Peyer's patch (tissue), 4 donors: Measurements from ENCODE around the gene GRWD1. TPM values are rescaled to one million over a fixed set of nuclear protein-coding genes. Genes with fewer than 3 reads are reported as not detected.
A peak's percentile ranks its signal among the peaks of the same experiment; 100 is the strongest.

Source experiments
- DNase-seq, 3 donors: peaks; one replicate each; pipeline ENCODE4 v3.0.0-alpha.2; 2017 to 2019
- H3K27ac ChIP-seq, 4 donors: fragments of 200-600 bp; sonication (generic); one replicate each; pipeline ENCODE4 v1.5.1; 2016 to 2019
- H3K27me3 ChIP-seq, 2 donors: fragments of 200-600 bp; sonication (generic); one replicate each; pipeline ENCODE4 v1.5.1; 2019
- H3K36me3 ChIP-seq, 3 donors: fragments of 200-600 bp; sonication (generic); one replicate each; pipeline ENCODE4 v1.5.1; 2016 to 2019
- H3K4me1 ChIP-seq, 4 donors: fragments of 200-600 bp; sonication (generic); one replicate each; pipeline ENCODE4 v1.5.1; 2016 to 2019
- H3K4me3 ChIP-seq, 4 donors: fragments of 200-600 bp; sonication (generic); 1 replicate in 3 of 4; 2 replicates in 1 of 4; pipeline ENCODE4 v1.5.1; 2016 to 2019; ENCODE audit warnings: mild to moderate bottlenecking in 1 of 4
- H3K9me3 ChIP-seq, 4 donors: fragments of 200-600 bp; sonication (generic); one replicate each; pipeline ENCODE4 v1.5.1; 2016 to 2019; ENCODE audit warnings: mild to moderate bottlenecking in 1 of 4
- POLR2A ChIP-seq, 2 donors: fragments of 450-650 bp; IDR thresholded peaks; one replicate each; pipeline ENCODE4 v1.5.1; 2017; ENCODE audit warnings: antibody characterized with exemption in 2 of 2, mild to moderate bottlenecking in 2 of 2, moderate library complexity in 2 of 2
- total RNA-seq, 4 donors: library from RNA; depleted of rRNA; stranded (reverse); fragments of >200 nt; gene quantifications; one replicate each; pipeline ENCODE4 v1.1.0, GENCODE V29; 2016
- TF ChIP-seq, protein P1 (sequence below), 6 experiments: fragments of 450-650 bp in 4 of 6; fragments of 200-600 bp in 2 of 6; sonication (generic) in 1 of 6; IDR thresholded peaks; one replicate each; pipeline ENCODE4 v1.5.1; 2017 to 2019; ENCODE audit warnings: antibody characterized with exemption in 6 of 6, mild to moderate bottlenecking in 3 of 6, moderate library complexity in 1 of 6

The GRWD1 gene
- total RNA-seq, 4 donors from 2014 or later: 10.0 to 17.6 (median 15.6) TPM

GRCh38 chr19:48492925-48493717, 47.3 kb downstream of the GRWD1 start:
- DNase-seq: peak; percentile 74 to 99 (median 97)
- Histone ChIP-seq H3K27me3 (no peaks in the 10 kb centered on the region), H3K9me3 (peaks cover 0 to 7% (median 0%) of the 10 kb centered on the region in 4 donors), H3K4me3 (peak overlapping the region; percentile 43 to 90 (median 54)), H3K4me1 (peaks cover 7 to 60% (median 17%) of the 10 kb centered on the region in 4 donors), H3K36me3 (no peaks in the 10 kb centered on the region), H3K27ac (peak overlapping the region in 3 of 4 donors; percentile 59 to 91 (median 79))
- TF ChIP-seq POLR2A (IDR thresholded peaks at IDR 0.05): peak; percentile 57 to 76
- TF ChIP-seq, protein P1, sequence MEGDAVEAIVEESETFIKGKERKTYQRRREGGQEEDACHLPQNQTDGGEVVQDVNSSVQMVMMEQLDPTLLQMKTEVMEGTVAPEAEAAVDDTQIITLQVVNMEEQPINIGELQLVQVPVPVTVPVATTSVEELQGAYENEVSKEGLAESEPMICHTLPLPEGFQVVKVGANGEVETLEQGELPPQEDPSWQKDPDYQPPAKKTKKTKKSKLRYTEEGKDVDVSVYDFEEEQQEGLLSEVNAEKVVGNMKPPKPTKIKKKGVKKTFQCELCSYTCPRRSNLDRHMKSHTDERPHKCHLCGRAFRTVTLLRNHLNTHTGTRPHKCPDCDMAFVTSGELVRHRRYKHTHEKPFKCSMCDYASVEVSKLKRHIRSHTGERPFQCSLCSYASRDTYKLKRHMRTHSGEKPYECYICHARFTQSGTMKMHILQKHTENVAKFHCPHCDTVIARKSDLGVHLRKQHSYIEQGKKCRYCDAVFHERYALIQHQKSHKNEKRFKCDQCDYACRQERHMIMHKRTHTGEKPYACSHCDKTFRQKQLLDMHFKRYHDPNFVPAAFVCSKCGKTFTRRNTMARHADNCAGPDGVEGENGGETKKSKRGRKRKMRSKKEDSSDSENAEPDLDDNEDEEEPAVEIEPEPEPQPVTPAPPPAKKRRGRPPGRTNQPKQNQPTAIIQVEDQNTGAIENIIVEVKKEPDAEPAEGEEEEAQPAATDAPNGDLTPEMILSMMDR (IDR thresholded peaks at IDR 0.05): no peak

DNA sequence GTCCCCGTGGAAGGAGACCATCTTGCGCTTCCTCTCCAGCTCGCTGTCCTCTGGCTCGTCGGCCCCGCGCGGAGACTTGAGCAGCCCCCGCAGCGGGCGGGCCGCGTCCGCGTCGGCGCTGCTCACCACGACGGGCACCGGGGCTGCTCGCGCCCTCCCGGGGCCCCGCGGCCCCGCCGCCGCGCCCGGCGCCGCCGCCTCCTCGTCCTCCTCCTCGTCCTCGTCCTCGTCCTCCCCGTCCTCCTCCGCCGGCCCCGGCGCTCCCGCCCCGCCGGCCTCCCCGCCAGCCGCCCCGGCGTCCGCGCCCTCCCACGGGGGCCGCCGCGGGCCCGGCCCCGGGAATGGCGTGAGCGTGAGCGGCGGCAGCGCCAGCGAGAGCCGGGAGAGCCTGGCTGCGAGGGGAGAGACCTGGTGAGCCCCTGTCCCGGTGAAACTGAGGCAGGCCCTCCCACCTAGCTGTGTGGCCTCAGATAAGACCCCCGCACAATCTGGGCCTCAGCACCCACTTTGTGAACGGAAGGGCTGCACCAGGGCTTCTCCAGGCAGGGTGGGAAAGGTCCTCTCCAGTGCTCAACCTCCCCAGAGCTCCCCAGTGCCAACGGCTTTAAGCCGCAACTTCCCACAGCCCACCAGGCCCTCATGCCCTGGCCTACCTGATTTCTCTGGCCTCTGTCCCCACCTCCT, 48.1 kb downstream of the GRWD1 start:
- DNase-seq: no peak

DNA sequence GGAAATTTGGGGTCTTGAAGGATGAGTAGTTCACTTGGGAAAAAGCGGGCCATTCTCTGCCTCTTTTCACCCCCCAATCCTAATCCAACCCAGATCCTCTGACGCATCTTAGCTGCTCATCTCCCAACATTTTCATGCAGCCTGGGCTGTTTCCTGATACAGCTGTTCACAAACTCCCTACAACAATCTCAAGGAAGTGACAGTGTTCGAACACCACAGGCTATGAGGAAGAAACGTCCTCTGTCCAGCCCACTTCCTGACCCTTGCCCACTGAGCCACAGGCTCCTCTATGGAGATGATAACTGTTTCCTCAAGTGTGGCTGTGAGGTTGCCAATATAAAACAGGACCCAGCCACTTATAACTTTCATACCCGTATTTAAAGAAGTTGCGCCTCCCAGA, 49.6 kb downstream of the GRWD1 start:
- Histone ChIP-seq H3K36me3 (no peaks in the 10 kb centered on the region), H3K4me3 (no peak overlapping the region), H3K27ac (peak overlapping the region in 2 of 4 donors; percentile 34 to 56), H3K27me3 (no peaks in the 10 kb centered on the region), H3K9me3 (peaks cover 0 to 7% (median 0%) of the 10 kb centered on the region in 4 donors), H3K4me1 (peaks cover 7 to 51% (median 14%) of the 10 kb centered on the region in 4 donors)
- TF ChIP-seq, protein P1 (IDR thresholded peaks at IDR 0.05): no peak
- no peak for TF ChIP-seq POLR2A (IDR thresholded peaks at IDR 0.05)
- DNase-seq: peak in 1 of 3 donors; percentile 72

More for the DNA sequence above, 48.1 kb downstream of the GRWD1 start:
- Histone ChIP-seq H3K4me3 (peak overlapping the region; percentile 43 to 90 (median 54)), H3K27me3 (no peaks in the 10 kb centered on the region), H3K27ac (peak overlapping the region in 3 of 4 donors; percentile 59 to 91 (median 79)), H3K9me3 (peaks cover 0 to 7% (median 0%) of the 10 kb centered on the region in 4 donors), H3K4me1 (peaks cover 7 to 56% (median 17%) of the 10 kb centered on the region in 4 donors), H3K36me3 (no peaks in the 10 kb centered on the region)
- TF ChIP-seq, protein P1 (IDR thresholded peaks at IDR 0.05): no peak
- no peak for TF ChIP-seq POLR2A (IDR thresholded peaks at IDR 0.05)

DNA sequence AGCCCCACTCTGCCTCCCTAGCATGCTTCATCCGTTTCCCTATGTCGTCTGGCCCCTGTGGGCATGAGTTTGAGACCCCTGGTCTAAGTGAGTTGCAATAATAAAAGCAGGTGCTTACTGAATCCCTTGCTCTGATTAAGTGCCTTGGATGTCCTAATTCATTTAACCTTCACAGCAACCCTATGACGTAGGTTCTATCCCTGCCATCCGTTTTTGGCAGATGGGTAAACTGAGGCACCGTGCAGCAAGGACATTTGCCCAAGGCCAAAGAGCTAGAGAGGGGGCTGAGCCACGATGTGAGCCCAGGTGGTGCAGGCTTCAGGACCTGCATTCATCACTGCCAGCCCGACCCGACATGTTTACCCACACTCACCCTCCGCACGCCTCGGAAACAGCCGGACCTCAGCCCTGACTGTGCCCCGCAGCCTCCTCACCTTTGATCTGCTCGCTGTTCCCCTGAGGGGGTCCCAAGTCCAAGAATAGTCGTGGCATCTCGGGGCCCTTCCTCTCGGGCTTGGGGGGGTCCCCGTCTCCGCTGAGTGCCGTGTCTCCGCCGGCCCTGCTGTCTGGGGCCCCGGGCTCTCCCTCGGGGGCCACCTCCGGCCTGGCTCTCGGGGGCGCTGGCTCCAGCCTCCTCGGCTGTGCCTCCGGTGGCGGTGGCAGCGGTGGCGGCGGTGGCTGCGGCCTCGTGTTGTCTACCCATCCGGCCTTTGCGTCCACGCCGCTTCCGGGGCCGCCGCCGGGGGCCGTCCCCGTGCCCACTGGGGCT, 51.4 kb downstream of the GRWD1 start:
- TF ChIP-seq, protein P1 (IDR thresholded peaks at IDR 0.05): no peak
- TF ChIP-seq POLR2A (IDR thresholded peaks at IDR 0.05): no peak
- Histone ChIP-seq H3K27ac (no peak overlapping the region), H3K27me3 (no peaks in the 10 kb centered on the region), H3K36me3 (no peaks in the 10 kb centered on the region), H3K4me3 (peak overlapping the region in 2 of 4 donors; percentile 10 to 32), H3K4me1 (peaks cover 3 to 38% (median 9%) of the 10 kb centered on the region in 4 donors), H3K9me3 (peaks cover 0 to 7% (median 0%) of the 10 kb centered on the region in 4 donors)
- no peak for DNase-seq
